Common myeloid progenitor, CD34-positive (primary cell): ENCODE results near the gene SLC25A34. TPM values are rescaled to one million over a fixed set of nuclear protein-coding genes. Genes with fewer than 3 reads are reported as not detected.

Experiments
- CTCF ChIA-PET: fragments of 350-600 bp; sonication (Branson Sonifier 250); formaldehyde crosslinking; loops from one replicate; lab custom pipeline; 2021; ENCODE audit warnings: antibody characterized with exemption; lab: Charles Lee
- POLR2A ChIA-PET: fragments of 350-600 bp; sonication (Branson Sonifier 250); formaldehyde crosslinking; loops from one replicate; lab custom pipeline; 2021; ENCODE audit warnings: antibody characterized with exemption; lab: Charles Lee
- DNase-seq, 3 donors: peaks; one replicate each; pipeline versions ENCODE4 v3.0.0 to v3.0.0-alpha.2; 2013
- H3K27ac ChIP-seq, 2 experiments: 1 replicate in 1 of 2; 2 replicates in 1 of 2; pipeline ENCODE4 v1.7.0; 2013; ENCODE audit warnings: inconsistent platforms in 2 of 2, low read length in 2 of 2, mild to moderate bottlenecking in 2 of 2, low read depth in 1 of 2, moderate library complexity in 1 of 2; ENCODE audit not compliant: severe bottlenecking in 2 of 2, insufficient read depth in 1 of 2, poor library complexity in 1 of 2
- H3K27me3 ChIP-seq, 5 experiments: replicated peaks in 2 of 5; 1 replicate in 3 of 5; 2 replicates in 2 of 5; pipeline versions ENCODE4 v1.6.1 to v1.7.0; 2013; ENCODE audit warnings: low read length in 4 of 5, mild to moderate bottlenecking in 2 of 5, moderate library complexity in 2 of 5, inconsistent platforms in 1 of 5; ENCODE audit not compliant: insufficient read depth in 5 of 5, control insufficient read depth in 4 of 5
- H3K36me3 ChIP-seq, 4 experiments: 1 replicate in 2 of 4; 2 replicates in 2 of 4; pipeline versions ENCODE4 v1.6.1 to v1.7.0; 2013; ENCODE audit warnings: low read length in 3 of 4, control low read depth in 1 of 4, mild to moderate bottlenecking in 1 of 4; ENCODE audit not compliant: control insufficient read depth in 4 of 4, insufficient read depth in 4 of 4
- H3K4me1 ChIP-seq, 4 experiments: 1 replicate in 3 of 4; 2 replicates in 1 of 4; pipeline versions ENCODE4 v1.6.1 to v1.7.1; 2013; ENCODE audit warnings: low read length in 3 of 4, mild to moderate bottlenecking in 3 of 4, control low read depth in 1 of 4, inconsistent platforms in 1 of 4, moderate library complexity in 1 of 4; ENCODE audit not compliant: control insufficient read depth in 4 of 4, insufficient read depth in 4 of 4; ENCODE audit errors: control extremely low read depth in 1 of 4
- H3K4me3 ChIP-seq, 7 experiments: 1 replicate in 4 of 7; 2 replicates in 3 of 7; pipeline versions ENCODE4 v1.5.1 to v1.7.0; 2013; ENCODE audit warnings: mild to moderate bottlenecking in 7 of 7, low read length in 6 of 7, moderate library complexity in 6 of 7, inconsistent platforms in 2 of 7, low read depth in 2 of 7, control low read depth in 1 of 7; ENCODE audit not compliant: insufficient read depth in 4 of 7, control insufficient read depth in 1 of 7; ENCODE audit errors: extremely low read depth in 1 of 7
- H3K9me3 ChIP-seq, 5 experiments: 1 replicate in 4 of 5; 2 replicates in 1 of 5; pipeline versions ENCODE4 v1.6.1 to v1.7.1; 2013; ENCODE audit warnings: low read length in 4 of 5, mild to moderate bottlenecking in 2 of 5, inconsistent platforms in 1 of 5, low read depth in 1 of 5, moderate library complexity in 1 of 5; ENCODE audit not compliant: control insufficient read depth in 4 of 5, insufficient read depth in 2 of 5; ENCODE audit errors: control extremely low read depth in 1 of 5
- WGBS: methylation state at CpG from one replicate; pipeline ENCODE4 v1.1.5; 2013; ENCODE audit not compliant: insufficient coverage; 5-methylcytosine and 5-hydroxymethylcytosine counted together
- polyA plus RNA-seq: library from polyadenylated mRNA; unstranded; fragments of 120-200 nt; gene quantifications from one replicate; pipeline ENCODE4 v1.2.1, GENCODE V29; 2013

SLC25A34 gene
- polyA plus RNA-seq: 0.57 TPM

GRCh38 chr1:15736038-15736891 lies at the start of gene SLC25A34:
Gene SLC25A34, plus strand, starts transcription at chr1:15736258. Its CDS starts 228 bp downstream, at chr1:15736486.
- CTCF ChIA-PET: interaction anchor here (6.9 kb wide), 1 partner anchor 142 kb away, joined by 69 read pairs; no protein-coding TSS in a partner anchor
- WGBS: 98% methylated on average over 26 of the region's 35 CpGs
- peaks cover 0 to 3% (median 0%) of the 10 kb centered on the region in 4 experiments for H3K4me1 ChIP-seq
- peaks cover 0 to 39% (median 22%) of the 10 kb centered on the region in 4 experiments for H3K36me3 ChIP-seq
- DNase-seq: no peak
- no peaks in the 10 kb centered on the region for H3K9me3 ChIP-seq
- POLR2A ChIA-PET: interaction anchor here (0.7 kb wide), 1 partner anchor 180 kb away, joined by 3 read pairs; no protein-coding TSS in a partner anchor
- no peak within 1 kb of the TSS for H3K27ac ChIP-seq
- H3K27me3 ChIP-seq: no peaks in the 10 kb centered on the region
- H3K4me3 ChIP-seq: no peak within 1 kb of the TSS

- peaks cover 0 to 16% (median 7%) of the 10 kb centered on the region in 4 experiments for H3K36me3 ChIP-seq
- no peaks in the 10 kb centered on the region for H3K9me3 ChIP-seq
- no CpG with 5 or more reads among the region's 2 CpGs for WGBS
- peaks cover 8 to 23% (median 15%) of the 10 kb centered on the region in 4 experiments for H3K4me1 ChIP-seq
- DNase-seq: no peak
- ChIA-PET CTCF (interaction anchor here (1.2 kb wide), 1 partner anchor 11 kb away, joined by 3 read pairs; no protein-coding TSS in a partner anchor), POLR2A (no interaction called here)
- no peak overlapping the region for H3K27ac ChIP-seq
- no peak overlapping the region for H3K4me3 ChIP-seq
- H3K27me3 ChIP-seq: no peaks in the 10 kb centered on the region
Observed at GRCh38 chr1:15687446-15687845, 48.6 kb upstream of the SLC25A34 start.

GRCh38 chr1:15690317-15690716 lies 45.7 kb upstream of the SLC25A34 start:
- ChIA-PET POLR2A (interaction anchor here (0.7 kb wide), 1 partner anchor 20 kb away, joined by 3 read pairs; no protein-coding TSS in a partner anchor), CTCF (interaction anchor here (0.7 to 1.0 kb wide), 2 partner anchors 100 to 703 kb away, joined by 3 read pairs; no protein-coding TSS in a partner anchor)
- Histone ChIP-seq H3K9me3 (no peaks in the 10 kb centered on the region), H3K36me3 (peaks cover 0 to 20% (median 7%) of the 10 kb centered on the region in 4 experiments), H3K27ac (no peak overlapping the region), H3K4me3 (no peak overlapping the region), H3K27me3 (no peaks in the 10 kb centered on the region), H3K4me1 (peaks cover 3 to 9% (median 5%) of the 10 kb centered on the region in 4 experiments)
- WGBS: 100% methylated on average over 3 of the region's 6 CpGs
- DNase-seq: no peak

DNA sequence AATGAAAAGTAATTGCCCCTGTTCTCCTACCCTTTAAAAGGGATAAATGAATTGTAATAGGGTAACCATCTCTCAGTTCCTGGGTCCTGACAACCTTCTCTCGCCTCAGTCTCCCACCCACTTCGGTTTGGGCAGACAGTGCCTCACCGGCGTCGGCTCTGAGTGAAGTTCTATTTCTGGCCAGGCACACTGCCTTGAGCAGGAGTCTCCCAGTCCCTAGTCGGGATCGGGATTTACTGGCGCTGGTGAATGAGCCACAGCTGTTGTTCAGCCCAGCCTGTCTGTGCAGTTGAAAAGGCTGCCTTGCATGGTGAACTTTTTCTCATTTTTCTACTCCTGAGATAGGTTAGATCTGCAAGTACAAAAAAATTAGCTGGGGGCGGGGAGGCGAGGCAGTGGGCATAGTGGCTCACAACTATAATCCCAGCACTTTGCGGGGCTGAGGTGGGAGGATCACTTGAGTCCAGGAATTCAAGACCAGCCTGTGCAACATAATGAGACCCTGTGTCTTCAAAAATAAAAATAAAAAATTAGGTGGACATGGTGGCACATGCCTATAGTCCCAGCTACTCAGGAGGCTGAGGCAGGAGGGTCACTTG lies 44.5 kb upstream of the SLC25A34 start:
- peaks cover 0 to 20% (median 7%) of the 10 kb centered on the region in 4 experiments for H3K36me3 ChIP-seq
- ChIA-PET POLR2A (no interaction called here), CTCF (interaction anchor here (1.0 to 1.2 kb wide), 3 partner anchors 12 to 21 kb away, joined by 3 to 6 read pairs (median 3); no protein-coding TSS in a partner anchor)
- H3K4me3 ChIP-seq: no peak overlapping the region
- DNase-seq: no peak
- 97% methylated on average over 10 of the region's 11 CpGs for WGBS
- H3K9me3 ChIP-seq: no peaks in the 10 kb centered on the region
- no peak overlapping the region for H3K27ac ChIP-seq
- peaks cover 0 to 4% (median under 1%) of the 10 kb centered on the region in 4 experiments for H3K4me1 ChIP-seq
- H3K27me3 ChIP-seq: no peaks in the 10 kb centered on the region

DNA sequence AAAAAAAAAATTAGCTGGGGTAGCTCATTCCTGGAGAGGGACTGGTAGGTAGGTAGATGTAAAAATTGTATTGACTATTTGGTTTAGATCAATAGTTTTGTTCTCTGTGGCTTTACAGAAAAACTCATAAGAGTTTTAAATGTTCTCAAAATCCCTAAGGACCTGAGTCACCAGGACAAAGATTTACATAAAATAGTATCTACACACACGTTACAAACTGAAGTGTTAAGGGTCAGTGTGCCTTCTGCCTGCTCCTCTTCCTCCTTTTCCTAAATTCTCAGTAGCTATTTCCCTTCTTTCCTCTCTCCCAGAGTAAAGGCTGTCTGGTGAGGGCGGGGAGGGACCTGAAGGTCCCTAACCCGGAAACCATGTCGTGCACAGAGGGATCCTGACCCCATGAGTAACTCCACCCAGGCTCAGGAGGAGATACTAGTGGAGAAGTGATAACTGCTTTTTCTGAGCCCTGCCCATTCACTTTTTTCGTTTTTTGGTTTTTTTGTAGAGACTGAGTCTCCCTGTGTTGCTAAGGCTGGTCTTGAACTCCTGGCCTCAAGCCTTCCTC lies 43.9 kb upstream of the SLC25A34 start:
- H3K27me3 ChIP-seq: no peaks in the 10 kb centered on the region
- H3K36me3 ChIP-seq: peaks cover 0 to 20% (median 7%) of the 10 kb centered on the region in 4 experiments
- POLR2A ChIA-PET: no interaction called here
- 85% methylated on average over 4 of the region's 5 CpGs for WGBS
- no peak overlapping the region for H3K4me3 ChIP-seq
- CTCF ChIA-PET: interaction anchor here (1.1 kb wide), 1 partner anchor 12 kb away, joined by 3 read pairs; no protein-coding TSS in a partner anchor
- H3K4me1 ChIP-seq: peaks cover 0 to 11% (median 5%) of the 10 kb centered on the region in 4 experiments
- DNase-seq: no peak
- H3K27ac ChIP-seq: no peak overlapping the region
- no peaks in the 10 kb centered on the region for H3K9me3 ChIP-seq

- H3K27ac ChIP-seq: no peak overlapping the region
- no peak for DNase-seq
- 93% methylated on average over 5 of the region's 5 CpGs for WGBS
- H3K9me3 ChIP-seq: no peaks in the 10 kb centered on the region
- no peak overlapping the region for H3K4me3 ChIP-seq
- CTCF ChIA-PET: interaction anchor here (1.3 kb wide), 1 partner anchor 9 kb away, joined by 5 read pairs; no protein-coding TSS in a partner anchor
- H3K36me3 ChIP-seq: peaks cover 0 to 15% (median 7%) of the 10 kb centered on the region in 4 experiments
- peaks cover 8 to 22% (median 14%) of the 10 kb centered on the region in 4 experiments for H3K4me1 ChIP-seq
- H3K27me3 ChIP-seq: no peaks in the 10 kb centered on the region
- POLR2A ChIA-PET: no interaction called here
Observed at GRCh38 chr1:15693371-15693770, 42.7 kb upstream of the SLC25A34 start.
